ES-I3 (cell line): ENCODE measurements around the gene FHL1.
A peak's percentile ranks its signal among the peaks of the same experiment; 100 is the strongest.
"Not testable (repeated sequence)": the region's sequence is repeated elsewhere in the genome, so short reads cannot be mapped to it uniquely, and the experiment has no call there.

Experiments used
- H3K36me3 ChIP-seq: 2 replicates; pipeline ENCODE4 v1.6.1; 2013; ENCODE audit warnings: mild to moderate bottlenecking, low read length, control low read depth, moderate library complexity; ENCODE audit not compliant: insufficient read depth
- H3K4me1 ChIP-seq: 2 replicates; pipeline ENCODE4 v1.6.1; 2013; ENCODE audit warnings: mild to moderate bottlenecking, control low read depth, low read length; ENCODE audit not compliant: insufficient read depth
- H3K9ac ChIP-seq: 2 replicates; pipeline ENCODE4 v1.6.1; 2013; ENCODE audit warnings: low read depth, mild to moderate bottlenecking, low read length, moderate library complexity
- H3K9me3 ChIP-seq: 2 replicates; pipeline ENCODE4 v1.6.1; 2013; ENCODE audit warnings: mild to moderate bottlenecking, low read length, moderate library complexity; ENCODE audit not compliant: control insufficient read depth, insufficient read depth

The FHL1 gene

DNA sequence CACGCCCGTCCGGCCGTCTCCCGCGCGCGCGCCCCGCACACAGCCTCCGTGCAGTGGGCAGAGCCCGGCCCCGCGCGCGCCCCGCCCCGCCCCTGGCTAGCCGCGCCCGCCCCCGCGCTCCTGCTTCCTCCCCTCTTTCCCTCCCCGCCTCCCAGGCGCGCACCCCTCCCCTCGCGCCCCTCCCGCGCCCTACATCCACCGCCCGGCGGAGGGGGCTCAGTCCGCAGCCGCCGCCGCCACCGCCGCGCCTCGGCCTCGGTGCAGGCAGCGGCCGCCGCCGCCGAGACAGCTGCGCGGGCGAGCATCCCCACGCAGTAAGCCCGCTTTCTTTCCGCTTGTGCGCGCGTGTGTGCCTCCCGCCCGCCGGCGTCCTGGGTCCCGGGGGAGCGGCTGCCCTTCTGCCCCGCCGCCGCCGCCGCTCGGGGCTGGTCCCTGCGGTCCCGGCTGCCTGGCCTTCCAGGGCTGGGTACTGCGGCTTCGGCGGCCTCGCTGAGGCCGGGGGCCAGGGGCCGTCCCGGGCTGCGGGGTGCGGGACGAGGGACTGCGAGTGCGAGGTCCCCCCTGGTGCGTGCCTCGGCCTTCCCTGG lies at the start of gene FHL1:
FHL1 (plus strand) TSS at position 219 of the 587 bp plus-strand sequence.
- Histone ChIP-seq H3K9me3 (no peaks in the 10 kb centered on the region), H3K9ac (peak within 1 kb of the TSS; percentile 63)

DNA sequence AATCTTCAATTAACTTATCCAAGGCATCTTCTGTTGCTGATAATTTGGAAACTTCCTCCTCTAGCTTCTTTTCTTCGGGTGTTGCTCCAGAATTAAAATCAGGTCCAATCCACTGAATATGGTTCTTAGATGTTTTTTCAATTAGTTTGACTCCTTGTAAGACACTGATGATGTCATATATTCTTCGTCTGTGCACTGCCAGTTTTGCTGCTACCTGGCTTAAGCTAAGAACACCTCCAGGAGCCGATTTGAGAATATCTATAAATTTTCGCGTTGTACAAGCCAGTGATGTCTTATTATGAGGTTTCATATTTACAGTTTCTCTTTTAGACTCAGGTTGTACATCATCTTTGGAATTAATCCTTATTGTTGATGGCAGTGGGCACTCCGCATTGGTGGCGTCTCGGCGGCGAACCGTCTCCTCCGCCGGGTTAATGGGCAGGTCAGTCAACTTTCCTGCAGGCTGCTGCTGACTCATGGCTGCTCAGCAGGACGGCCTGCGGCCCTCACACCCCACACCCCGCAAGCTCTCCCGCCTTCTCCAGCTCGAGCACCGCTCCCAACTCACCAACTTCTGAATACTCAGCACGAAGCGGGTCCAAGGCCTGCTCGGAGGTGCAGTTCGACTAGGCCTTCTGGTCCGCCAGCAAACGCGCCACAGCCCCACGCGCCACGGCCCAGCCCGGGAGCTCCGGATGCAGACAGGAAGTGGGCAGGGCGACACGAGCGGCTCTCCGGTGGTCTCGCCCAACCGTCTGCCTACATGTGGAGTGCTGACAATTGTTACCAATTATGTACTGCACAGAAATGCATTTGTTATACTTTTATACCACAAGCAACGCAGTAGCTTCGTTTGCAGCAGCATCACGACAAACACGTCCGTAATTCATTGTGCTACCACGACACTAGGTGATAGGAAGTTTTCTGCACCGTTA lies 49.2 kb upstream of the FHL1 start:
- no peaks in the 10 kb centered on the region for H3K36me3 ChIP-seq
- H3K9me3 ChIP-seq, result no peaks in the 10 kb centered on the region
- peak overlapping the region; percentile 8; the same call in 1 of the 2 replicates for H3K9ac ChIP-seq
- no peaks in the 10 kb centered on the region; the same call in 1 of the 2 replicates for H3K4me1 ChIP-seq

More for the DNA sequence above, at the start of gene FHL1:
- Histone ChIP-seq H3K4me1 (no peaks in the 10 kb centered on the region), H3K36me3 (no peaks in the 10 kb centered on the region; the same call in 1 of the 2 replicates)

DNA sequence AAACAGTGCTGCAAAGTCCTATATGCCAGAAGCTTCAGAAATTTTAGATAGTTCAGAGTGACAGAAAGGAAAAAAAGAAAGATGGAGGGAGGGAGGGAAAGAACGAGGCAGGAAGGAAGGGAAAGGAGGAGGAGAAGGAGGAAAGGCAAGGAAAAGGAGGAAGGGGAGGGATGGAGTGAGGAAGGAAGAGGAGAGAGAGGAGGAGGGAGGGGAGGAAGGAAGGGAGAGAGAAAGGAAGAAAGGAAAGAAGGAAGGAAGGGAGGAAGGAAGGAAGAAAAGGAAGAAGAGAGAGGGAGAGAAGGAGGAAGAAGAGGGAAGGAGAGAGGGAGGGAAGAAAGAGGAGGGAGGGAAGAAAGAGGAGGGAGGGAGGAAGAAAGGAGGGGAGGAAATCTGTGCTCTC lies 42.4 kb upstream of the FHL1 start:
- no peaks in the 10 kb centered on the region for H3K9me3 ChIP-seq

DNA sequence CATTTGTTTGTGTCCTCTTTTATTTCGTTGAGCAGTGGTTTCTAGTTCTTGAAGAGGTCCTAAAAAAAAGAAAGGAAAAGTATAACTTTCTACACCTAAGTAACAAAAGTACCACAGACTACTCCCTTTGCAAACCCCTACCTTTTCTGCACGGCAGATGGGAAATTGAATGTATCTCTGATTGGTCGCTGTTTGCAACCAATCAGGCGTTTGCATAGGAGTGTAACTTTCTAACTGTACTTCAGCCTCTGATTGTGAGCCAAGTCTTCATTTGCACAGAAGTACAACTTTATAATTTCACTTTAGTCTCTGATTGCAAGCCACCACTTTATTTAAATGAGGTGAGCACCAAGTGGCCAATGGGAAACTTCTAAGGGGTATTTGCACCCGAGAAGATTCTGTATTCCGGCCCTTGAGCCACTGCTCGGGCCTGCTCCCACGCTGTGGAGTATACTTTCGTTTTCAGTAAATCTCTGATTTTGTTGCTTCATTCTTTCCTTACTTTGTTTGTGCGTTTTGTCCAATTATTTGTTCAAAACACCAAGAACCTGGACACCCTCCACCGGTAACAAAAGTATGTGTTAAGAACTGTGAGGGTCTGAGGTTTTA lies 40.3 kb upstream of the FHL1 start:
- Histone ChIP-seq H3K9me3 (peaks cover 4% of the 10 kb centered on the region; the same call in 1 of the 2 replicates), H3K36me3 (no peaks in the 10 kb centered on the region), H3K4me1 (no peaks in the 10 kb centered on the region), H3K9ac (no peak overlapping the region)

More for the DNA sequence above, 42.4 kb upstream of the FHL1 start:
- no peaks in the 10 kb centered on the region for H3K4me1 ChIP-seq
- no peaks in the 10 kb centered on the region for H3K36me3 ChIP-seq
- no peak overlapping the region for H3K9ac ChIP-seq

DNA sequence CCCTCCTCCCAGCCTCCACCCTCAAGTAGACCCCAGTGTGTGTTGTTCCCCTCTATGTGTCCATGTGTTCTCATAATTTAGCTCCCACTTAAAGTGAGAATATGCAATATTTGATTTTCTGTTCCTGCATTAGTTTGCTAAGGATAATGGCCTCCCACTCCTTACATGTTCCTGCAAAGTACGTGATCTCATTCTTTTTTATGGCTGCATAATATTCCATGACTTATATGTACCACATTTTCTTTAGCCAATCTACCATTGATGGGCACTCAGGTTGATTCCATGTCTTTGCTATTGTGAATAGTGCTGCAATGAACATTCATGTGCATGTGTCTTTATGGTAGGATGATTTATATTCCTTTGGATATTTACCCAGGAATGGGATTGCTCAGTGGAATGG lies 38.4 kb upstream of the FHL1 start:
- H3K9ac ChIP-seq, H3K4me1 ChIP-seq, H3K36me3 ChIP-seq, H3K9me3 ChIP-seq: not testable (repeated sequence)

DNA sequence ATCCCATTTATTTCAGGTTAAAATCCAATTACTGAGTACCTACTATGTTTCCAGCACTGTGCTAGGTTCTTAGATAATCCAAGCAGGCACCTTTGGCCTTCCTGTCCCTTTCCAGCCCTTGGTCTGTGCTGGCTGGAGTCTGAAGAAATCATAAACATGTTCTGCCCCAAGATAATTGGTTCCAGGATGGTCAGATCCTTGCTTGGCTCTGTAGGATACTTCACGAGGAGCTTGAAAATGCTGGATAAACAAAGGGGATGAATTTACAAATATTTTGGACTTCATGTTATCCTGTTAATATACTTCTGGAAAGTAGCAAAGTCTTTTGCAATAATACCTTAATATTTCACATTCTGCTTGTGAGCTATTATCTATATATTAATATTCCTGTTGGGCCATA lies 35.0 kb upstream of the FHL1 start:
- Histone ChIP-seq H3K36me3 (no peaks in the 10 kb centered on the region), H3K9ac (no peak overlapping the region), H3K9me3 (peaks cover 4% of the 10 kb centered on the region; the same call in 1 of the 2 replicates), H3K4me1 (no peaks in the 10 kb centered on the region)

DNA sequence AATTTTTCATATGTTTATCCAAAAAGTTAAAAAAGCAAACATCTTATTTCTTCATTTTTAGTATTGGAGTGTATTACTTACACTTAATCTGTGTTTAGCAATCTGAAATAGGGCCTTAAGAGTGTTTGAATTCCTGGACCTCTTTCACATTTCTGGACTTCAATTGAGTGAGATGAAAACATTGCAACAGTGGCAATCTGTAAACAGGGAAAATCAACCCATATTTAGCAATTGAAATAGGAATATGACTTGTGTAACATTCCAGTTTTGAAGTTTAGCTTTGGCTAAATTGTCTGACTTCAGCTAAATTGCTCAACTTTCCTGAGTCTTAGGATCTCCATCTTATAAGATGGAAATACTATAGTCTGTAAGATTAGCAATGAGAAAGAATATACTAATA lies 34.6 kb upstream of the FHL1 start:
- H3K36me3 ChIP-seq, result no peaks in the 10 kb centered on the region
- no peak overlapping the region for H3K9ac ChIP-seq
- H3K9me3 ChIP-seq, result peaks cover 4% of the 10 kb centered on the region; the same call in 1 of the 2 replicates
- H3K4me1 ChIP-seq, result no peaks in the 10 kb centered on the region

DNA sequence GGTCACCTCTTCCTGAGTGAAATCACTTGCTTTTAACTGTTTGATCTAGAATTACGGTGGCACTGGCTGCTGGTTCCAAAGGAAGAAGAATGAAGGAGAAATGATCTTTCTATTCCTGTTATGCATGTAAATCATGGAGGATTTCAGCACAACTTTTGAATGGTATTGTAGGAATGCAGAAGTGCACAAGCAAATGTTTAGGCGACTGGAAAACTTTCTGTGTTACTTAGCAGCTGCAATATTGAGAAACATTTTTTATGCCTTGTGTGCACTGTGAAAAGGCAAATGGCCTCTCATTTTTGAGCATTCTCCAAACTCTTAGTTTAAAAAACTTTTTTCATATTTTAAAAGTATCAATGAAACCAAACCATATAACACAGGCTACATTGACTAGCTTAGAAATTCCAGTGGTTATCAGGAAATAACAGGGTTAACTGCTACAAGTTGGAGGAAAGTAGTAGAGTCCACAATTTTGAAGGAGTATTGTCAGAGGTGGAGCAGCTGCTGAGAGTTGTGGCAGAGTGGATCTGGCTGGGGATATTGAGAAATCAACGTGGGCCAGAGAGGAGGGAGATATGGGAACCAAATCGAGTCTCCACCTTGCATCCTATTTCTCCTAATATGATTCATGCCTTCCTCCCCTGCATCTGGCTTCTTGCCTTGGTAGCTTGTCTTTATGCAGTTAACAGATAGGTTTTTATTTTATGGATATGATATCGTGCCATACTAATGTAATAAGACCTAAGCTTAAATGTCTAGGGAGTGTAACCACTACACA lies 32.0 kb upstream of the FHL1 start:
- H3K9me3 ChIP-seq, result peaks cover 4% of the 10 kb centered on the region; the same call in 1 of the 2 replicates
- H3K9ac ChIP-seq, result no peak overlapping the region
- H3K4me1 ChIP-seq, result no peaks in the 10 kb centered on the region
- H3K36me3 ChIP-seq, result no peaks in the 10 kb centered on the region

DNA sequence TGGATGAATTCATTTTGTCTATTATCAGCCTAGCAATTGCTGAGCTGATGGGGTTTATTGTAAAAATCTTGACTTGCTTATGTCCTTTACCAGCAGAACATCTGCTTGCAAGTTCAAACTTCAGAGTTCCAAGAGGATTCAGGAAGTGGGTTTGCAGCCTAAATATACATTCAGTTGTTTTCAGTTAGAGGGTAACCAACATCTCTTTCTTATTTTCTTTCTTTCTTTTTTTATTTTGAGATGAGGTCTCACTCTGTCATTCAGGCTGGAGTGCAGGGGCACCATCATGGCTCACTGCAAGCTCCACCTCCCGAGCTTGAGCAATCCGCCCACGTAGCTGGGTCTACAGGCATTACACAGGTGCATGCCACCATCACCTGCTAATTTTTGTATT lies 31.4 kb upstream of the FHL1 start:
- Histone ChIP-seq H3K9me3 (peaks cover 4% of the 10 kb centered on the region; the same call in 1 of the 2 replicates), H3K36me3 (no peaks in the 10 kb centered on the region), H3K9ac (no peak overlapping the region), H3K4me1 (no peaks in the 10 kb centered on the region)

DNA sequence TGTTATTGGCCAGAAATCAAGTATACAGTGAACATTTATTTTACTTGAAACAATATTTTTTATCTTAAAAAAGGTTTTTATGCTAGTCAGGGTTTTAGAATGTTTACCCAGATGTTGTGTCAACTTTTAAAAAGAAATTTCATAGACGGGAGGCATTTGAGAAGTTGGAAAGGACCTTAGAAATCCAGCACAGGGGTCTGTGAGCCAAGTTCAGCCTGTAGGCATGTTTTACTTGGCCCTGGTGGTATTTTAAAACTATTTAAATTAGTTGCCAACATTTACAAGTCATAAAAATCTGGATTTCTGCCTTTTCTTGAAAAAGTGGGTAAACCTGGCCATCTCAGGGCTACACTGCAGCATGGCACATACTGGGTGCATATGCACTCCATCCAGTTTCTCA lies 25.5 kb upstream of the FHL1 start:
- Histone ChIP-seq H3K9me3 (no peaks in the 10 kb centered on the region), H3K36me3 (no peaks in the 10 kb centered on the region), H3K9ac (no peak overlapping the region), H3K4me1 (no peaks in the 10 kb centered on the region)

DNA sequence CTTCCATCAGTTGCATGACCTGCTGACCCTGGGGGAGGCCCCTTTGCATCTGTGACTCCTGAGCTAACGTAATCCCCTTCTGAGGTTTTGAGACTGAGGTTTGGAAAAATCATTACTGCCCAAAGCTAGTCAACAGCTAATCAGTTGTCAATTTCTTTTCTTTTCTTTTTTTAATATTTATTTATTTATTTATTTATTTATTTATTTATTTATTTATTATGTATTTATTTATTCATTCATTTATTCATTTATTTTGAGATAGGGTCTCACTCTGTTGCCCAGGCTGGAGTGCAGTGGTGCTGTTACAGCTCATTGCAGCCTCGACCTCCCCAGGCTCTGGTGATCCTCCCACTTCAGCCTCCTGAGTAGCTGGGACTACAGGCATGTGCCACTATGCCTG lies 25.1 kb upstream of the FHL1 start:
- Histone ChIP-seq H3K9me3 (no peaks in the 10 kb centered on the region), H3K36me3 (no peaks in the 10 kb centered on the region), H3K9ac (no peak overlapping the region), H3K4me1 (no peaks in the 10 kb centered on the region)

DNA sequence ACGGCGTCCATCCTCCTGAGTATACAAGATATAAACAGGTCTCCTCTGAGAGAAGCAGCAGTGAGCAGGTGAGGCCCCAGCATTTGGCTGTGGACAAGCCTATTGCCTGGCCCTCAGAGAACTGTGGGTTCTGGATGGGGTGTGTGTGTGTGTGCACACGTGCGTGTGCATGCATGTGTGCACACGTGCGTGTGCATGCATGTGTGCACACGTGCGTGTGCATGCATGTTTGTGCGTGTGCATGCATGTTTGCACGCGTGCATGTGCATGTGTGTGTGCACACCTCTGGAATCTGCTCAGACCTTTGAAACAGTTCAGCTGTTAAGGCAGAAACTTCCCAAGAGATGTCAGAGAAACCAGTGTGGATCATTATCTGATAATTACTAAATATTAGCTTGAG lies 22.2 kb upstream of the FHL1 start:
- Histone ChIP-seq H3K4me1 (no peaks in the 10 kb centered on the region), H3K36me3 (no peaks in the 10 kb centered on the region), H3K9ac (no peak overlapping the region), H3K9me3 (no peaks in the 10 kb centered on the region; the same call in 1 of the 2 replicates)

DNA sequence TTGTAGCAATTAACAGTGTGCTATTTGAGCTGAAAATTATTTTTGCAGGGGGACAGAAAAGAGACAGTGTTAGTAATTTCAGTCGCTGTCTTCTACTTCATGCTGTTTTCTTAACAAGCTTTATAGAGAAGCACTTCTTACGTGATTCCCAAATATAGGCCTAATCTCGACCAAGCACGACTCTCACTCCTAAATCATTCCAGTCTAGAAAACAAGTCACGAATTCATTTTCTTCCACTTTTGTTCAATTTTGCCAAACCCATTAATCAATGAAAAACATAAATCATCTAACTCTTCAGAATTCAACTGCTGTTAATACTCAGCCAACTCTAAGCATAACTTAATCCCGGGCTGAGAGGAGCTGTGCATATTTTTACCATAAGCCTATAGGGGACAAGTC lies 21.0 kb upstream of the FHL1 start:
- no peaks in the 10 kb centered on the region for H3K4me1 ChIP-seq
- no peaks in the 10 kb centered on the region; the same call in 1 of the 2 replicates for H3K36me3 ChIP-seq
- no peak overlapping the region for H3K9ac ChIP-seq
- H3K9me3 ChIP-seq, result no peaks in the 10 kb centered on the region; the same call in 1 of the 2 replicates

DNA sequence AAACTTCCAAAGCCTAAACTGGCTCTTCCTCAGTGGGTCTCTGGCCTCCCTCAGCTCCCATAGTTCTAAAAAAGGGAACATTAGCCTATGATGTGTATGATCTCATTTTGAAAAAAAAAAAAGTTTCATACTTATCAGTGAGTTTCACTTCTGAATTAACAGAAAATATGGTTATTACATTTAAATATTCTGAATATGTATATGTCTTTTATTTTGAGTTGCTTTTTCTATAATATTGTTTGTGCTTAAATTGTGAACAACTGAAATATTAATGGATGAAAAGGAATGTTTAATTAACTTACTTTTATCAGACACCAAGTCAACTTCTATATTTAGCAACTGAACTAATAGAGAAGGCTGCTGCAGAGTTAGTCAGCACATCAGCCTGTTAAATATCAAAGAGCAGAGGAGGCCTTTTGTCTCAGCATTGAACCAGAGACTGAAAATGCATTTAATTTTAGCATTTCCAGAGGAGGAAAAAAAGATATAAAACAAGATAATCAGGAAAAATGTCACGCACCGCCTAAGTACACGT lies 20.4 kb upstream of the FHL1 start:
- Histone ChIP-seq H3K9ac (no peak overlapping the region), H3K36me3 (no peaks in the 10 kb centered on the region; the same call in 1 of the 2 replicates), H3K4me1 (no peaks in the 10 kb centered on the region), H3K9me3 (no peaks in the 10 kb centered on the region; the same call in 1 of the 2 replicates)
